ENCODE data around the gene DEPDC5. TPM values are rescaled to one million over a fixed set of nuclear protein-coding genes. Genes with fewer than 3 reads are reported as not detected.

The DEPDC5 gene
- total RNA-seq, 4 donors from 2014 or later: 25.9 to 86.4 (median 45.6) TPM

- in situ Hi-C loops (cut with MboI; ENCODE audit: low pct_ligation_motif_present in 1 of 4, low pct_unique_long_range_greater_than_20kb in 1 of 4, low sequenced_read_pairs in 3 of 4): loop anchor here in 2 of 4 donors (10.0 kb wide), 2 partner anchors 74 to 84 kb away; partner anchors contain the start of gene PISD (in 1 of the 2)
- H3K4me3 ChIP-seq: peak overlapping the region in 2 of 4 donors; percentile 100
- no peaks in the 10 kb centered on the region for H3K36me3 ChIP-seq
- DNase-seq: no peak
- no peaks in the 10 kb centered on the region for H3K9me3 ChIP-seq
- H3K4me1 ChIP-seq: peaks cover 14 to 40% (median 27%) of the 10 kb centered on the region in 4 donors
- 28 to 40% methylated on average over 2 of the region's 2 CpGs for WGBS, 2 donors (ENCODE audit: low coverage in 1 of 2)
- TF ChIP-seq EP300 (IDR thresholded peaks at IDR 0.05; ENCODE audit: low read depth) (no peak), POLR2A (IDR thresholded peaks at IDR 0.05) (no peak), POLR2AphosphoS5 (IDR thresholded peaks at IDR 0.05) (no peak)
- TF ChIP-seq, protein P1, sequence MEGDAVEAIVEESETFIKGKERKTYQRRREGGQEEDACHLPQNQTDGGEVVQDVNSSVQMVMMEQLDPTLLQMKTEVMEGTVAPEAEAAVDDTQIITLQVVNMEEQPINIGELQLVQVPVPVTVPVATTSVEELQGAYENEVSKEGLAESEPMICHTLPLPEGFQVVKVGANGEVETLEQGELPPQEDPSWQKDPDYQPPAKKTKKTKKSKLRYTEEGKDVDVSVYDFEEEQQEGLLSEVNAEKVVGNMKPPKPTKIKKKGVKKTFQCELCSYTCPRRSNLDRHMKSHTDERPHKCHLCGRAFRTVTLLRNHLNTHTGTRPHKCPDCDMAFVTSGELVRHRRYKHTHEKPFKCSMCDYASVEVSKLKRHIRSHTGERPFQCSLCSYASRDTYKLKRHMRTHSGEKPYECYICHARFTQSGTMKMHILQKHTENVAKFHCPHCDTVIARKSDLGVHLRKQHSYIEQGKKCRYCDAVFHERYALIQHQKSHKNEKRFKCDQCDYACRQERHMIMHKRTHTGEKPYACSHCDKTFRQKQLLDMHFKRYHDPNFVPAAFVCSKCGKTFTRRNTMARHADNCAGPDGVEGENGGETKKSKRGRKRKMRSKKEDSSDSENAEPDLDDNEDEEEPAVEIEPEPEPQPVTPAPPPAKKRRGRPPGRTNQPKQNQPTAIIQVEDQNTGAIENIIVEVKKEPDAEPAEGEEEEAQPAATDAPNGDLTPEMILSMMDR (IDR thresholded peaks at IDR 0.05): no peak
- H3K27ac ChIP-seq: peak overlapping the region in 3 of 4 donors; percentile 94 to 99 (median 96)
- intact Hi-C loops (cut with DNase I; ENCODE audit: low total_unique reads): no loop called here
- H3K27me3 ChIP-seq: no peaks in the 10 kb centered on the region
These were observed 5.3 kb upstream of the DEPDC5 start for GRCh38 chr22:31748490-31748889.

GRCh38 chr22:31749636-31750364 is 4.0 kb upstream of the DEPDC5 start, which contains the start of gene PRR14L:
Gene PRR14L (minus strand): TSS chr22:31750132. CDS start chr22:31738860, 11,272 bp downstream.
- peak; percentile 99 for DNase-seq
- H3K4me3 ChIP-seq: peak within 1 kb of the TSS; percentile 63 to 100 (median 98)
- TF ChIP-seq, protein P1 (IDR thresholded peaks at IDR 0.05): peak in 2 of 5 experiments; percentile 23 to 24
- peak; percentile 94 for TF ChIP-seq POLR2A (IDR thresholded peaks at IDR 0.05)
- TF ChIP-seq EP300 (IDR thresholded peaks at IDR 0.05; ENCODE audit: low read depth): no peak
- TF ChIP-seq POLR2AphosphoS5 (IDR thresholded peaks at IDR 0.05): peak; percentile 89 to 95 (median 90)
- H3K36me3 ChIP-seq: no peaks in the 10 kb centered on the region
- WGBS, 2 donors (ENCODE audit: low coverage in 1 of 2): 0% methylated on average over 51 of the region's 62 CpGs; no CpG with 5 or more reads in 1 of the 2 donors
- H3K27me3 ChIP-seq: no peaks in the 10 kb centered on the region
- peak within 1 kb of the TSS; percentile 93 to 99 (median 95) for H3K27ac ChIP-seq
- in situ Hi-C loops (cut with MboI; ENCODE audit: low pct_ligation_motif_present in 1 of 4, low pct_unique_long_range_greater_than_20kb in 1 of 4, low sequenced_read_pairs in 3 of 4) (loop anchor here in 2 of 4 donors (10.0 kb wide), 2 partner anchors 75 to 85 kb away; partner anchors contain the start of gene PISD (in 1 of the 2)), intact Hi-C loops (cut with DNase I; ENCODE audit: low total_unique reads) (no loop called here)
- peaks cover 14 to 48% (median 33%) of the 10 kb centered on the region in 4 donors for H3K4me1 ChIP-seq
- no peaks in the 10 kb centered on the region for H3K9me3 ChIP-seq

GRCh38 chr22:31750365-31751284 is 3.2 kb upstream of the DEPDC5 start:
- H3K27me3 ChIP-seq: no peaks in the 10 kb centered on the region
- peak overlapping the region; percentile 93 to 99 (median 95) for H3K27ac ChIP-seq
- TF ChIP-seq POLR2A (IDR thresholded peaks at IDR 0.05): no peak
- no peak for TF ChIP-seq POLR2AphosphoS5 (IDR thresholded peaks at IDR 0.05)
- no peak for TF ChIP-seq EP300 (IDR thresholded peaks at IDR 0.05; ENCODE audit: low read depth)
- TF ChIP-seq, protein P1 (IDR thresholded peaks at IDR 0.05): no peak
- no peak for DNase-seq
- H3K4me1 ChIP-seq: peaks cover 17 to 56% (median 38%) of the 10 kb centered on the region in 4 donors
- intact Hi-C loops (cut with DNase I; ENCODE audit: low total_unique reads): no loop called here
- 64 to 86% methylated on average over 11 to 16 of the region's 16 CpGs for WGBS, 2 donors (ENCODE audit: low coverage in 1 of 2)
- in situ Hi-C loops (cut with MboI; ENCODE audit: low pct_ligation_motif_present in 1 of 4, low pct_unique_long_range_greater_than_20kb in 1 of 4, low sequenced_read_pairs in 3 of 4): no loop called here
- no peaks in the 10 kb centered on the region for H3K36me3 ChIP-seq
- H3K9me3 ChIP-seq: no peaks in the 10 kb centered on the region
- H3K4me3 ChIP-seq: peak overlapping the region in 3 of 4 donors; percentile 97 to 100 (median 100)

All from transverse colon (tissue), 4 donors.